Stimulated activated CD8-positive, alpha-beta memory T cell treated with anti-CD3 and anti-CD28 coated beads, Interleukin-4, amount 100 ng/mL, for 24 hours (primary cell): ENCODE results near the gene FAM43A.

Source experiments
- DNase-seq: peaks from one replicate; pipeline ENCODE4 v3.0.0-alpha.2; 2020; ENCODE audit warnings: low read depth

Gene FAM43A

DNA sequence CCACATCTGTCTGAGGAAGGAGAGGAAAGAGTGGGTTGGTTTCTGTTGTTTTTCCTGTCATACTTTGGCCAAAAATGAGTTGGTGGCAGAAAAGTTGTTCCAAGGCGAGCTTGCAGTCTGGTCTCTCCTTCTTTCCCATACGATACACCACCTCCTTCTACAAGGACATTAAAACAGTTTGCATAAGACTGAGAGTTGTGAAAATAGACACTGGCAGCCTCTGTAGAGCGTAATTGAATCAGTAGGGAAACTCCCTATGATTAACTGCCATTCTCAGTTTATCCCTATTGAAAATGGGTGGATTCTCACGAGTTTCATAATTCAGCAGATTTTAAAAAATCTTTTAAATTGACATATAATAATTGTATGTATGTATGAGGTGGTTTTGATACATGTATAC lies 10.0 kb upstream of the FAM43A start:
- DNase-seq = no peak

DNA sequence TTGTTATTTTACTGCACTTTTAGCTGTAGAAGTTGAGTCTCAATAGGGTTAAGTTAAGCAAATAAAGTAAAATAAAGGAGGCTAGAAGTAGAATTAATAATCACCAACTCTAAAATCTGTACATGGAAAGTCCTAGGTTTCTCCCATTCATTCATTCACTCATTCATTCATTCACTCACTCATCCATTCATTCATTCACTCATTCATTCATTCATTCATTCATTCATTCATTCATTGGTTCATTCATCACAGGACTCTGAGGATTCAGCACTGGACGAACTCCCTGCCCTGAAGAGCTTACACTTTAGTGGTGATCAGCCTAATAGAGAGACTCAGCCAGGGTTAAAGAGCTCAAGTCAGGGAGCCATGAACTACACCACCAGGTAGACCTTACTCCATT lies 9.2 kb upstream of the FAM43A start:
- DNase-seq = no peak

GRCh38 chr3:194680888-194681615 lies 4.6 kb upstream of the FAM43A start:
- no peak for DNase-seq

GRCh38 chr3:194682189-194682693 lies 3.4 kb upstream of the FAM43A start:
- DNase-seq = no peak

DNA sequence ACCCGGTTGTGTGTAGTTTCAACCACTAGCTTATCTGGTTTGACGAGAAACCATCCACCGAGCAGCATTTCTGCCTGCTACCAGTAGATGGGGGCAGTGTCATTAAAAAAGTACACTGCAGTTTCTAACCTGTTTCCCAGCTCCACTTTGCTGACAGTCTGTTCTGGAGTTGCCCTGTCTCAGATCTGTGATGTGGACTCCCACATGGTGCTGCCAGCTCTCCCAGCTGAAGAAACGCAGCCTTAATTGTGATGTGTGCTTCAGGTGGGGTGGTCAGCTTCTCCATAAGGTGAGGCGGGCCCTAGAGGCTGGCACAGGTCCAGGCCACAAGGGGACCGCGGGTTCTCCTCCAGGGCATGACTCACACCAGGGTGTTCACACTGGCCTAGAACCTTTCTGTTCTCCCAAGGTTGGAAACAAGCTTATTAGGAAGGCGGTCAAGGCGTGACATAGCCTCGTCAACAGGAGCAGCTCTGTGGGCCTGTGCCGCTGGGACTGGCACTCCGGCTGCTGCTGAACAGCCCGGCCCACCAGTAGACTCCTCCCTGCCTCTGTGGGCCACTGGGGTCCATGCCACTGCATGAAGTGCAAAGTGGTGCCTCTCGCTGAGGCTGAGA lies 2.9 kb upstream of the FAM43A start:
- DNase-seq = peak; percentile 35

DNA sequence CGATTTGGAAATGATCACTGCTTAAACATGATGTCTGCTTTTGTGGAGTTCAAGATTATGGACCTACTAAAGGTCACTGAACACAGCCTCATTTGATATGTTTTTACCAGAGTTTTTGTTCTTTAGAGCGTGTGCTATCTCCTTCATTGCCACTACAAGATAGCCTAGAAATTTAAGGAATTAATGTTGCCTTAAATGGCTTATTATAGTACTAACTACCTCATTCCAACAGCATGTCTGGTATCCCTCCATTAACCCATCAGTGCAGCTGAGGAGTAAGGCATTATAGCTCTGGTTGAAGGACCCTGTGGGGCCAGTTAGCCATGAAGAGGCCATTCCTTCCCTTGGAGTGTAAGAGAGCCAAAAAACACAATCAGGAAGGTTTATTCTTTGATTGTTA lies 2.3 kb upstream of the FAM43A start:
- DNase-seq = no peak

DNA sequence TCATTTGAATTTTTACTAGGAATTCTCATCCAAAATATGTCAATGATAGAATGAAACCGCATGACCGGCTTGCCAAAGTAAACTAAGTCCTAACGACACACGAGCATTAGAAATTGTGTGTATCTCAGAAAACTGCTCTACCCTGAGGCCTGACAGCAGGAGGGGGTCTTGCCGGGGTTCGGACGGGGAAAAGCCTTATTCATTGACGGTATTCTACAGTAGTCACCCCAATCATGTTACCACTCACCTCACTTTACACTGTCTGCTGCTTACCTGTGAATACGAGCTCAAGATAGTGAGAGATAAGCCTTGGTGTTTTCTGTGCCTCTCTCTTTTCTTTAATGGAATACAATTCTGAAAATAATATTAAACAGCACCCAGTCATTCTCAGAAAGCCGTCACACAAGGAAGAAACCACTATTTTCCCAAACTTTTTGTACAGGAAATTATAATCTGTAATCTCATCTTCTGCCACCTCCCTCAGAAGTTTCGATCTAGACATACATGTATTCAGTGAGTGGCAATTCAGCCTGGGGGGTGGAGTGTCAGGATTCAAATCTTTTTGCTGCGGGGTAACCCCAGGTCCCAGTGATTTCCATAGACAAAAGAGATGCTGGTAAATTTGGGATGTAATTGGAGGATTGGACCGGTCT lies 492 bp upstream of the FAM43A start:
- DNase-seq = no peak

DNA sequence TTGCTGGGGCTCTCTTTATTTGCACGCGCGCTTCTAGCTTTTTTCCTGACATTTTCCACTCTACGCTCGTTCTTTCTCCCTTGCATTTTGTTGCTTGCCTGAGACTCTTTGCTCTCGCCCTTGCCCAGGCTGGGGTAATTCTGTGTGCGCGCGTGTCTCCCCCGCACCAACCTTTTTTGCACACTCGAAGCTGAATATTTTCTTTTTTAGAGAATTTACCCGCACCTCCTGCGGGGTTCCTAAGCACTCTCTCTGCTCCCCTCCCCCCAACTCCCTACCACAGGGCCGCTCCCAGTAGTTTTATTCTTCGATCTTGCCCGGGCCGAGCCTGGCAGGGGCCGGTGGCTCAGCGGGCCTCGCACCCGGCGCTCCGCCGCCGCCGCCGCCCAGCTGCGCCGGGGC lies 732 bp downstream of the FAM43A start:
- DNase-seq = no peak

DNA sequence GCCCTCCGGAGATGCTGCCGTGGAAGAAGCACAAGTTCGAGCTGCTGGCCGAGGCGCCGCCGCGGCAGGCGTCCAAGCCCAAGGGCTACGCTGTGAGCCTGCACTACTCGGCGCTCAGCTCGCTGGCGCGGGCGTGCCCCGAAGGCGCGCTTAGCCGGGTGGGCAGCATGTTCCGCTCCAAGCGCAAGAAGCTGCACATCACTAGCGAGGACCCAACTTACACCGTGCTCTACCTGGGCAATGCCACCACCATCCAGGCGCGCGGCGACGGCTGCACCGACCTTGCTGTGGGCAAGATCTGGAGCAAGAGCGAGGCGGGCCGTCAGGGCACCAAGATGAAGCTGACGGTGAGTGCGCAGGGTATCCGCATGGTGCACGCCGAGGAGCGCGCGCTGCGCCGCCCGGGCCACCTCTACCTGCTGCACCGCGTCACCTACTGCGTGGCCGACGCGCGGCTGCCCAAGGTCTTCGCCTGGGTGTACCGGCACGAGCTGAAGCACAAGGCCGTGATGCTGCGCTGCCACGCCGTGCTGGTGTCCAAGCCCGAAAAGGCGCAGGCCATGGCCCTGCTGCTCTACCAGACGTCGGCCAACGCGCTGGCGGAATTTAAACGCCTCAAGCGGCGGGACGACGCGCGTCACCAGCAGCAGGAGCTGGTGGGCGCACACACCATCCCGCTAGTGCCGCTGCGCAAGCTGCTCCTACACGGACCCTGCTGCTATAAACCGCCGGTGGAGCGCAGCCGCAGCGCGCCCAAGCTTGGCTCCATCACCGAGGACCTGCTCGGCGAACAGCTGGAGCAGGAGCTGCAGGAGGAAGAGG lies 1.3 kb downstream of the FAM43A start:
- no peak for DNase-seq

GRCh38 chr3:194687638-194688199 lies 2.0 kb downstream of the FAM43A start:
- peak; percentile 65 for DNase-seq

- peak; percentile 15 for DNase-seq
Measured at GRCh38 chr3:194688200-194688740, 2.6 kb downstream of the FAM43A start.

GRCh38 chr3:194688946-194689345 lies 3.3 kb downstream of the FAM43A start:
- DNase-seq = no peak

- peak; percentile 28 for DNase-seq
Measured at GRCh38 chr3:194689493-194689944, 3.8 kb downstream of the FAM43A start.

GRCh38 chr3:194690501-194691372 lies 5.1 kb downstream of the FAM43A start:
- no peak for DNase-seq

- DNase-seq = no peak
Measured at GRCh38 chr3:194691481-194692283, 6.0 kb downstream of the FAM43A start.

GRCh38 chr3:194696702-194697101 lies 11.0 kb downstream of the FAM43A start:
- DNase-seq = no peak

DNA sequence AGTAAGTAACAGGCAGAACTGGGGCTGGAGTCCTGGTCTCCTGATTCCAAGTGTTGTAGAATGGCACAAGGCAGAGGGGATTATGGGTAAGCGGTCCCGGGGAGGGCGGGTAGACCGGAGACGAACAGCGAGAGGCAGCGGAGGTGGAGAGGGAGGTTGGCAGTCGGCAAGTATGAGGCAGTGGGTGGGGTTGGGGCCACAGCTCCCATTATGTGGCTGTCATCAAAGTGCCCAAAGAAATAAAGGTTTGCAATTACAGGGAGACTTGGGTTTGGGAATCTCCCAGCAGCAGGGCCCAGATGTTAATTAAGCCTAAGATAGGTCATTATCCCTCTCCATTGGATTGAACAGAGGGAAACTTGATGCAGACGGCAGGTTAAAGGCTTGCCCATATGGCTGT lies 16.9 kb downstream of the FAM43A start:
- DNase-seq = no peak

DNA sequence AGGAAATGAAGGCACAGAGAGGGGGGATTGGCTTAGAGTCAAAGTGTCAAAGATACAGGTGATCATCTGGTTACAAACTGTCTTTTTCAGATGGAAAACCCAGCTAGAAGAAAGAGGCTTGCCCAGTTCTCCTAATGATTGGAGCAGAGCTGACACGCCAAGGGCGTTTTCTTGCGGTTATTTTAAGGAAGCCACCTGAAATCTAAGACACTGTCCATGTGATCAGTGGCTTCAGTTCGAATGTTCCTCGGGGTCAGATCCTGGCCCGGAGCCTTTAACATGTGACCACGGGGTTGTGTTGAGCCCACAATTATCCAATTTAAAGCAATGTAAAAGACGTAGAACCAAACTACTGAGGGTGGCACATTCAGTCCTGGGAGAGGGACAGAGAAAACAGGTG lies 19.5 kb downstream of the FAM43A start:
- DNase-seq = no peak

DNA sequence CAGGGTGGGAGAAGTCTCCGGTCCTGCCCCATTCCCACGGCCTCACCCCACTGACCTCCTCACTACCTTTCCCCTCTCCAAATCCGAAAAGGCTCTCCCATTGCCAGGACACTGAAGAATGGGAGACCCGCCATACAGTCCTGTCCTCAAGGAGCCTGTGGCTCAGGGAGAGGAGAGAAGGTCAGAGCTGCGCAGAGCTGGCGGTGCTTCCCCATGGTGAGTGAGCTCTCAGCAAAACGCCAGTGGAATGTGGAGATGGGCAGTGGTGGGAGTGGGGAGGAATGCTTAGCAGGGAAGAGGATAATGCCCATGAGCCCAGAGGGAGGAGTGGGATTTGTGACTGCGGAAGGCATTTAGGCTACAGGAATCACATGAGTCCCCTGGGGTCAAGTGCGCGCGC lies 20.1 kb downstream of the FAM43A start:
- no peak for DNase-seq

DNA sequence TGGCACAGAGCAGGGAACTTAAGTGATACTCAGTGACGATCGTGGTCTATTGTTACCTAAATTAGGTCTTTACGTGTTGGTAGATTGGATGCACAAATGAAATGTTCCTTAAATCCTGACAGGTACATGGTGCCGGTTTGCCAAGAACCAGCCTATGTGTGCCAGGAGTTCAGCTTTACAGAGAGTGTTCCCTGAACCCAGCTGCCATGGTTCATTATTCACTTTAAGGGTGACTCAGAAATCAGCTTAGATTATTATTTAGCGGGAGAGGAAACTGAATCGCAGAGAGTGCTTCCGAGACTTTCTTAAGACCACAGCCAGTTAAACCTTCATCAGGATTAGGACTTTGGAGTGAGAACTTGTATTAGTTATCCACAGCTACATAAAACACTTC lies 21.5 kb downstream of the FAM43A start:
- no peak for DNase-seq
